GM18858 (cell line): ENCODE results near the gene SPATA31C2.
"Not testable (repeated sequence)": the region's sequence is repeated elsewhere in the genome, so short reads cannot be mapped to it uniquely, and the experiment has no call there.

Source experiments
- ATAC-seq: cut with Tn5 transposase; IDR thresholded peaks from one replicate; pipeline ENCODE4 v1.9.1; 2021; ENCODE audit not compliant: unreplicated experiment

Gene SPATA31C2

GRCh38 chr9:88138375-88138774, at the start of gene SPATA31C2:
Gene SPATA31C2, minus strand, starts transcription at chr9:88138475. Its CDS starts 29 bp downstream, at chr9:88138446.
- ATAC-seq, result not testable (repeated sequence)

GRCh38 chr9:88187631-88188030, 49.4 kb upstream of the SPATA31C2 start:
- no peak for ATAC-seq

GRCh38 chr9:88186495-88187110, 48.3 kb upstream of the SPATA31C2 start:
- no peak for ATAC-seq

GRCh38 chr9:88184976-88185375, 46.7 kb upstream of the SPATA31C2 start:
- ATAC-seq, result no peak

GRCh38 chr9:88183798-88184495, 45.7 kb upstream of the SPATA31C2 start:
- no peak for ATAC-seq

- ATAC-seq, result no peak
Observed at GRCh38 chr9:88182501-88182900, 44.2 kb upstream of the SPATA31C2 start.

- ATAC-seq, result no peak
Observed at GRCh38 chr9:88180081-88180765, 41.9 kb upstream of the SPATA31C2 start.

GRCh38 chr9:88179062-88179521, 40.8 kb upstream of the SPATA31C2 start:
- ATAC-seq, result no peak

- no peak for ATAC-seq
Observed at GRCh38 chr9:88178641-88179040, 40.4 kb upstream of the SPATA31C2 start.

- ATAC-seq, result no peak
Observed at GRCh38 chr9:88177371-88177770, 39.1 kb upstream of the SPATA31C2 start.

GRCh38 chr9:88174324-88174723, 36.0 kb upstream of the SPATA31C2 start:
- no peak for ATAC-seq

- ATAC-seq, result no peak
Observed at GRCh38 chr9:88173378-88173999, 35.2 kb upstream of the SPATA31C2 start.

GRCh38 chr9:88169700-88170099, 31.4 kb upstream of the SPATA31C2 start:
- ATAC-seq, result no peak

- ATAC-seq, result no peak
Observed at GRCh38 chr9:88168564-88168963, 30.3 kb upstream of the SPATA31C2 start.

GRCh38 chr9:88166660-88167059, 28.4 kb upstream of the SPATA31C2 start:
- ATAC-seq, result no peak

GRCh38 chr9:88164850-88165249, 26.6 kb upstream of the SPATA31C2 start:
- no peak for ATAC-seq

- no peak for ATAC-seq
Observed at GRCh38 chr9:88161144-88161543, 22.9 kb upstream of the SPATA31C2 start.

GRCh38 chr9:88143957-88144625, 5.8 kb upstream of the SPATA31C2 start:
- ATAC-seq, result no peak

- ATAC-seq, result no peak
Observed at GRCh38 chr9:88143179-88143578, 4.9 kb upstream of the SPATA31C2 start.

- ATAC-seq, result not testable (repeated sequence)
Observed at GRCh38 chr9:88133552-88133951, 4.7 kb downstream of the SPATA31C2 start.

- ATAC-seq, result not testable (repeated sequence)
Observed at GRCh38 chr9:88129556-88129955, 8.7 kb downstream of the SPATA31C2 start.
